Activated CD4-positive, alpha-beta T cell treated with anti-CD3 and anti-CD28 coated beads for 24 hours (primary cell): Measurements from ENCODE around the gene ZNF747.
A peak's percentile ranks its signal among the peaks of the same experiment; 100 is the strongest.
"Not testable (repeated sequence)": the region's sequence is repeated elsewhere in the genome, so short reads cannot be mapped to it uniquely, and the experiment has no call there.

Experiments used
- DNase-seq, 2 donors: peaks; one replicate each; pipeline ENCODE4 v3.0.0-alpha.2; 2020; ENCODE audit warnings: low read depth in 2 of 2

The ZNF747 gene

DNA sequence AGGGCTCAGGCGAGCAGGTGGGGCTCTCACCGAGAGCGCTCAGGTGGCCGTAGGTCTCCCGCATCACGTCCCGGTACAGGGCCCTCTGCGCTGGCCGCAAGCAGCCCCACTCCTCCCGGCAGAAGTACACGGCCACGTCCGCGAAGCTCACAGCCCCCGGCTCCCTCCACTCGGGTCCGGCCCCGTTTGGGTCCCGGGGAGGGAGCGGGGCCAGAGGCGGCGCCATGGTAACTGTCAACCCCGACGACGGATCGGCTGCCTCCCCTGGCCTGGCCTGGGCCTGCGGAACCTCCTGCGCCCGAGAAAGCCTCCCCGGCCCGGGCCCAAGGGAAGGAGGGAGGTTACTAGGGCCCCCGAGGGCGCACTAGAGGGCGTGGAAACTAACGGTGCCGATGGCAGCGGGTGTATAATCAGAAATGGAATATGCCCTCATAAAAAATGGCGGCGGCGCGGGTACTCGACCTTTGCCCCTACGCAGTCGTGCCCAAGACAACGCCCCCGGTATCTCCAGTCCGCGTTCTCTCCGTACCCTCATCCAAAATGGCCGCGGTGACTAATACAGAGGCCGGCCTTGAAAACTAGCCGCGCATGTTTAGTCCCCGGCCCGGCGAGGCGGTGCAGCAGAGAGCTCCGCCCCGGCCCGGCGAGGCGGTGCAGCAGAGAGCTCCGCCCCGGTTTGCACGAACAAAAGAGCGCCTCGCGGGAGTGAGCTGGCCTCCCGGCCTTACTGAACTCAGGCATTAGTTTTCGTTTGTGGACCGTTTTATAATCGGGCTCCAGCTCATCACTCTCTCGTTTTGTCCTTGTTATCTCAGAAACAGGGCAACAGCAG, 23.5 kb upstream of the ZNF747 start, which contains the start of gene ZNF764:
ZNF764 (minus strand) TSS at position 418 of the 832 bp plus-strand sequence; CDS start at position 226, 192 bp downstream.
- peak; percentile 95 for DNase-seq

DNA sequence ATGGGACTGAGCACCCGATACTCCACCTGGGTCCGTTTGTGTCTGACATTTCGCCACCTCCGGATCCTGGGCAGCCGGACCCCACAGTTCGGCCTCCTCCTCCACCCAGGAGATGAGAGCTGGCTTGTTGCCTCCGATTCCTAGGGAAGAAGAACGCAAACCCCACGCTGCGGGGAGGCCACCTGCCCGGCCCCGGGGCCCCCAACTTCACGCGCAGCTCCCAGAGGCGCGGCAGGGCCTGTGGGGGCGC, 23.0 kb upstream of the ZNF747 start:
- no peak for DNase-seq

DNA sequence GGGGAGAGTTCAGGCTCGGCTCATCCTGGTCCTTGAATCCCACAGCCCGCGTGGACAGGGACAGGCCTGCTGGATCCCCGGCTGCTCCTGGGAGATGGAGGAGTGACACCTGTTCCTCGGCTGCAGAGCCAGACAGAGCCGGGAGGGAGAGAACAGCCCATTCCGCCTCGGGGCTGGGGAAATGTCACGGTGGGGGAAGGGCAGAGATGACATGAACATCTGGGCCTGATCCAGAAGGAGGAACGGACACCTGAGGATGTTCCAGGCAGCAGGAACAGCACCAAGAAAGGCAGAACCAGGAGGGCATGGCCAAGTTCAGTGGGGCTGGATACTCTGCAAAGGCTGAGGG, 21.4 kb upstream of the ZNF747 start:
- DNase-seq = no peak

DNA sequence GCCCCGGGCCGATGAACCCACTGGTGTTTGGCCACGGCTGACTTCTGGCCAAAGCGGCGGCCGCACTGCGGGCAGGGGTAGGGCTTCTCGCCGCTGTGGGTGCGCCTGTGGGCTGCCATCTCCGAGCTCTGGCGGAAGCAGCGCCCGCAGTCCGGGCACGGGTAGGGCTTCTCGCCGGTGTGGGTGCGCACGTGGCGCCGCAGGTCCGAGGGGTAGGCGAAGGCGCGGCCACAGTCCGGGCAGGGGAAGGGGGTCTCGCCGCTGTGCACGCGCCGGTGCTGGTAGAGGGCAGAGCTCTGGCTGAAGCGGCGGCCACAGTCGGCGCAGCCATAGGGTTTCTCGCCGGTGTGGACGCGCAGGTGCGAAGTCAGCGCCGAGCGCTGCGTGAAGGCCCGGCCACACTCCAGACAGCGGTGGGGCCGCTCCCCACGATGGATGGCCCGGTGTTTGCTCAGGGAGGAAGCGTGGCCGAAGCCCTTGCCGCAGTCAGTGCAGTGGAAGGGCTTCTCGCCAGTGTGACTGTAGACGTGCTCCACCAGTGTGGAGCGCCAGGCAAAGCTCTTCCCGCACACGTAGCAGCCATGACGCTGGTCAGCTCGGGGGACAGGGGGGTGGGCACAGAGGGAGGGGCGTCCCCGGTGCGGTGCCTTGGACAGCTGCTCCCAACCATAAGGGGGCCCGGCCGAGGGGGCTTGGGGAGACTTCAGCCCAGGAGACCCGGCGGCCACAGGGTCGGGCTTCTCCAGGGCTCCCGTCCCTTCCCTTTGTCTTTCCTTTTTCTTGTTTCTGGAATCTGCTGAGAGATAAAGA, 20.9 kb upstream of the ZNF747 start:
- DNase-seq = no peak

DNA sequence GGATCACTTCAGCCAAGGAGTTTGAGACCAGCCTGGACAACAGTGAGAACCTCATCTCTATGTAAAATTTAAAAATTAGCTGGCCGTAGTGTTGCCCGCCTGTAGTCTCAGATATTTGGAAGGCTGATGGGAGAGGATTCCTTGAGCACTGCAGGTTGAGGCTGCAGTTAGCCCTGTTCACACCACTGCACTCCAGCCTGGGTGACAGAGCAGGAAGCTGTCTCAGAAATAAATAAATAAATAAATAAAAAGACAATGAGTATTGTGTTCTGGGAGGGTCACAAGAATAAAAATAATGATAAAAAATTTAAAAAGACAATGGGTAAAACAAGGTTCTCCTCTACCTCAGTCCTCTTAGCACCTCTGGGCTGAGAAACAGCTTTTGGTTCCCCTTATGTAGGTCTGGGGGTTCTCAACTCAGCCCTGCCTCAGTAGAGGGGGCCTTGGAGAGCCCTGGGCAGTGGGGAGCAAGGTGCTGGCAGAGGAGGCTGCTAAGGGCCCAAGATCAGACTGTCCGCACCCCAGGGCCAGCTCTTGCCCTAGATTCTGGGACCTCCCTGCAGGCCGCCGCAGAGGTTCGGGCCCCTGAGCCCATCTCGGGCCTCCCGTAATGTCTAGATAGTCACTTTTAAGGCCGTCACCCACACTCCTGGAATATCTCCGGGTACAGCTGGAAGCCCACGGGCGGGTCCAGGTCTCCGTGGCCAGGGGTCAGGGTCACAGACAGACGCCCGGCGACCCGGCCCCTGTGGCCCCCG, 20.1 kb upstream of the ZNF747 start:
- DNase-seq = no peak

DNA sequence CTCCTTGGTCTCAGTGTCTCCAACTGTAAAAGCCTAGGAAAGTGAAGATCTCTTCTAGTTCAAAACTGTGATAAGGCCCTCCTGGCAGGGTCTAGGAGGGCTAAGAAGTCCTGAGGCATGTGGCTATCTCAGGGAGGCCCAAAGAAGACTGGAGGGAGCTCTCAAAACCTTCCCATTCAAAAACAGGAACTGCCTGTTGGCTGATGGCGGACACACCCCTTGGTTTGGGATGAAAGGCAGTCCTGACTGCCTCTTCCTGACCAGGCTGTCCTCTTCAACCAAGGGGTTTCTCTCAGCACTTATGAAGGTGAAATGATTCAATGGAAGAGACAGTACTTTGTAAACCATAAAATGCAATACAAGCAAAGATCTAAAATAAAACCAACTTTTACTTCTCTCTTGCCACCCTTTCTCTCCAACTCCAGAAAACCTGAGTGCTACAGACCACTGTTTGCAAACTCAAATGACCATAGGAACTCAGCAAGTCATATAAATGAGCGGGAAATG, 18.8 kb upstream of the ZNF747 start:
- DNase-seq = no peak

DNA sequence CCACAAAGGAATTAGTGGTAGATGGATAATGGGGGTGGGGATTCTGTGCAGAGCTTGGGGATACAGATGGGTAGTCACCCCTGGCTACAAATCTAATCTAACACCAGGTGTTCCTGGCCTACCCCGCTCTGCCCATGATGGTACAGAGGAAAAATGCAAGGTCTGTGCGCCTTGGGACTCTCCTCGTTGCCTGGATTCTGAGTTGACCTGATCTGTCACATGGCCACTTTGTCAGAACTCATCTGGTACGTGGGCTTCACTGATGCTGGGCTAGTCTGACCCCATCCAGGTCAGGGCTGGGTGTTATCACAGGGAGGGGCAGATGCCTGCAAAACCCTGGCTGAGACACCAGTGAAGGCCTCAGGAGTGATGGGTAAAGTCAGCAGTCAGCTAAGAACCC, 18.3 kb upstream of the ZNF747 start:
- DNase-seq = no peak

DNA sequence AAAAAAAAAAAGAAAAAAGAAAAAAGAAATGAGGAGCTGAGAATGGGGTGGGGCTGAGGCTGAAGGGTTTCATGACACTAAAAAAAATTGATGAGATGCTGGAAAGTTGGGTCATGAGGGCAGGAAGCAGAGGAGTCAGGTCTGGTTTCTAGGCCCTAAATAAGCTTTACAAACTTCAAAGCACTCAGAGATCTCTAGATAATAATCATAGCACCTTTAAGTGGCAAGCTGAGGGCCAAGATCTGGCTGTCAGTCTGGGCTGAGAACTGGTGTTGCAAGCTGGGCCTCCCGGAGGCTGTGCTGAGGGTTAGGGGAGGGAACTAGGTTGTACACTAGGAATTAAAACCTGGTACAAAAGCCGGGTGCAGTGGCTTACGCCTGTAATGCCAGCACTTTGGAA, 17.1 kb upstream of the ZNF747 start:
- no peak for DNase-seq

DNA sequence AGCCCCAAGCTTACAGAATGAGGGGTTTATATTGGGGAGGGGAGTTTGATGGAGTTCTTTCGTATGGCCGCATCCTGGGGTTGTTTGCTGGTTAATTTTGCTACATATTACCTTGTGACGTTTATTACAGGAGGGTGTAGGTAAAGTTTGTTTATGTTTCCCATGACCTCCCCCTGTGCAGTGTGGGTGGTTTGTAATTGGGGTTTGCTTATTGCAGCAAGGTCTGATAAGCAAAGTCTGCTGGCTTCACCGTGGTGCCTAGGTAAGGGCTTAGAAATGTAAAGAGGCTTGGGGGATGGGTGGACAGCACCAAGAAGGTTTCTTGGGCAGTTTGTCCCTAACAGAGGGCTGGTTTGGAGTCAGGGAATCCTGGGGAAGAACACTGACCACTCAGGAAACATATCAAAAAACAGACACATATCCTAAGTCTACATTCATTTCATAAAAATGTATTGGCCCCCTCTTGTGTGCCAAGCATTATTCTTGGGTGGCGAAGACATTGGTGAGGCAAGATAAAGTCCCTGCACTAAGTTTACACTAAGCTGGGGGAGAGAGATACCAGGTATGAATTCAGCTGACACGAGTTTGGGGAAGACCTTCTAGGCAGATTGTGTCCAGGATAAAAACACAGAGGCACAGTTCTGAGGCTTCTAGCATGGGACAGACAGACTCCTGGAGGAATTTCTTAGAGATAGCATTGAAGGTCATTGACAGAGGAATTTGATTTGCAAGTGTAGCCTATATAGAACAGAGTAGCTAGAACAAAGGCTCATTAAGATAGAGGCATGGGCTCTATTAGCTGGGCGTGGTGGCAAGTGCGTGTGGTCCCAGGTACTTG, 14.0 kb upstream of the ZNF747 start:
- DNase-seq = no peak

DNA sequence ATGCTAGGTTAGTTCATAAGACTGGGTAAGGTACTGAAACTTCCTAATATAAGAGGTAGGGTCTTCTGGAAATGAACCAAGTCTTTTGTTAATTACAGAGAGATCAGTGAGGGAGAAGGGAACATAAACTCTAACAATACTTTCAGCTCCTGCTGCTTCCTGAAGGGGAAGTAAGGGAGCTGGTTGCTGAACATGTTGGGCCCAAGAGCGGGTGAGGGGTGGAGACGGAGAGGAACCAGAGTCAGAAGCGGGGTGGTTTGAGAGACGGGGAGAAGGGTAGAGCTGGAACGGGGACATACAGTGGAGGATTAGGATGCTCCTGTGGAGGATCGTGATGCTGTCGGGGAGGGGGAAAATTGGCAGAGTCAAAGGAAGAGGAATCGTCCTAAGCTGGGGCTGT, 11.5 kb upstream of the ZNF747 start:
- no peak for DNase-seq

DNA sequence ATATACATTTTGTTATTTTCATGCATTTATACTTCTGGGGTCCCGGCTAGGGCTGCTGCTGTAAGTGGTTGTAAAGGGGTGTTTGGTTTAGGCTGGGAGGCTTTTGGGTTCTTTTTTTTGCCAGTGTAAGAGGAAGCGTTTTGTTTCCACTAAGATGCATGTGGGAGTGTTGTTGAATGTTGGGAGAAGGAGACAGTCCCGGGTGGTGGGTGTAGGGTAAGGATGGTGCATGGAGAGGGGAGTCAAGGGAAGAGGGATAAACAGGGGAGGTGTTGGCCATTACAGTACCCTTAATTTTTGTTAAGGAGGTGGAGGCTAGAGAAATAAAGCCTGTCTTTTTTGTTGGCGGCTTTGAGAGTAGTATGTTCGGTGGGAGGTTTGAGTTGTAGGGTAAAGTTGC, 8.4 kb upstream of the ZNF747 start:
- no peak for DNase-seq

DNA sequence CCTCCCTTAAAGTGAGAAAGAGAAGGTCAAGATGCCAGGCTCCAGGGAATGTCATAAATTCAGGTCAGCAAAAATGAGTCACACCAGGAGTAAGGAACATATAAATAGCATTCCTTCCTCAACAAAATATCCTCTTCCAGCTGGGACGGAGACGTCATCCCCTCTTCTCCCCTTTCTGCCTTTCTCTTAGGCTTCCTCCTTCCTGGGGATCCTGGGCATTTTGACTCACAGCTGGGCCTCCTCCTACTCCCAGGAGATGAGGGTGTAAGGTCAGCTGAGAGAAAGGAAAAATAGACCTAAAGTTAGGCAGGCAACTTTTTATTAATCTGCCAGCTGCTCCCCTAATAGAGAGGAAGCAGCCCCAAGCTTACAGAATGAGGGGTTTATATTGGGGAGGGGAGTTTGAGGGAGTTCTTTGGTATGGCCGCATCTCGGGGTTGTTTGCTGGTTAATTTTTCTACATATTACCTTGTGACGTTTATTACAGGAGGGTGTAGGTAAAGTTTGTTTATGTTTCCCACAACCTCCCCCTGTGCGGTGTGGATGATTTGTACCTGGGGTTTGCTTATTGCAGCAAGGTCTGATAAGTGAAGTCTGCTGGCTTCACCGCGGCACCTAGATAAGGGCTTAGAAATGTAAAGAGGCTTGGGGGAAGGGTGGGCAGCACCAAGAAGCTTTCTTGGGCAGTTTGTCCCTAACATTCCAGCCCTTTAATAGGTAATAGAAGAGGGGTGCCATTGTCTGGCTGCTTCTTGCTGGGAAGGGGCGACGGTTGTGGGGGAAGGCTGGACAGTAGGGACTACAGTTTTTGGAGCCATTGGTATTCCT, 7.1 kb upstream of the ZNF747 start:
- no peak for DNase-seq

DNA sequence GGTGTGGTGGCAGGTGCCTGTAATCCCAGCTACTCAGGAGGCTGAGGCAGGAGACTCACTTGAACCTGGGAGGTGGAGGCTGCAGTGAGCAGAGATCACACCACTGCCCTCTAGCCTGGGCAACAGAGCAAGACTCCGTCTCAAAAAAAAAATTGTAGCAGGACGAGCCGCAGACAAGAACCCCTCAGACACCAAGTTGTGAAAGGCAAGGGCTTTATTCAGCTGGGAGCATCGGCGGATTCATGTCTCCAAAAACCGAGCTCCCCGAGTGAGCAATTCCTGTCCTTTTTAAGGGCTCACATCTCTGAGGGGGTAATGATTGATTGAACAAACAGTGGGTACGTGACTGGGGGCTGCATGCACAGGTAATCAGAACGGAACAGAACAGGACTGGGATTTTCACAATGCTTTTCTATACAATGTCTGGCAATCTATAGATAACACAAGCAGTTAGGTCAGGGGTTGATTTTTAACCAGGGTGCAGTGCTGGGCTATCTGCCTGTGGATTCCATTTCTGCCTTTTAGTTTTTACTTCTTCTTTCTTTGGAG, 6.3 kb upstream of the ZNF747 start:
- not testable (repeated sequence) for DNase-seq

DNA sequence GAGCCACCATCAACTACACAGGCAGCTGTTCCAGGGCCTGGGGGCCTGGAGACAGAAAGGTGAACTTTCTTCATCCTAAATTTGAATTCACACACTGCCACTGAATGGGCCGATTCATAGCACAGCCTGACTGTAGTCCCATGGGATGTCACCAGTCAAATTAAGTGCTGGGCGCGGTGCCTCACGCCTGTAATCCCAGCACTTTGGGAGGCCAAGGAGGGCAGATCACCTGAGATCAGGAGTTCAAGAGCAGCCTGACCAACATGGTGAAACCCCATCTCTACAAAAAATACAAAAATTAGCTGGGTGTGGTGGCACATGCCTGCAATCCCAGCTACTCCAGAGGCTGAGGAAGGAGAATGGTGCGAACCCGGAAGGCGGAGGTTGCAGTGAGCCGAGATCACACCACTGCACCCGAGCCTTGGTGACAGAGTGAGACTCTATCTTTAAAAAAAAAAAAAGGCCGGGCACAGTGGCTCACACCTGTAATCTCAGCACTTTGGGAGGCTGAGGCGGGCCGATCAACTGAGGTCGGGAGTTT, 5.4 kb upstream of the ZNF747 start:
- not testable (repeated sequence) for DNase-seq

DNA sequence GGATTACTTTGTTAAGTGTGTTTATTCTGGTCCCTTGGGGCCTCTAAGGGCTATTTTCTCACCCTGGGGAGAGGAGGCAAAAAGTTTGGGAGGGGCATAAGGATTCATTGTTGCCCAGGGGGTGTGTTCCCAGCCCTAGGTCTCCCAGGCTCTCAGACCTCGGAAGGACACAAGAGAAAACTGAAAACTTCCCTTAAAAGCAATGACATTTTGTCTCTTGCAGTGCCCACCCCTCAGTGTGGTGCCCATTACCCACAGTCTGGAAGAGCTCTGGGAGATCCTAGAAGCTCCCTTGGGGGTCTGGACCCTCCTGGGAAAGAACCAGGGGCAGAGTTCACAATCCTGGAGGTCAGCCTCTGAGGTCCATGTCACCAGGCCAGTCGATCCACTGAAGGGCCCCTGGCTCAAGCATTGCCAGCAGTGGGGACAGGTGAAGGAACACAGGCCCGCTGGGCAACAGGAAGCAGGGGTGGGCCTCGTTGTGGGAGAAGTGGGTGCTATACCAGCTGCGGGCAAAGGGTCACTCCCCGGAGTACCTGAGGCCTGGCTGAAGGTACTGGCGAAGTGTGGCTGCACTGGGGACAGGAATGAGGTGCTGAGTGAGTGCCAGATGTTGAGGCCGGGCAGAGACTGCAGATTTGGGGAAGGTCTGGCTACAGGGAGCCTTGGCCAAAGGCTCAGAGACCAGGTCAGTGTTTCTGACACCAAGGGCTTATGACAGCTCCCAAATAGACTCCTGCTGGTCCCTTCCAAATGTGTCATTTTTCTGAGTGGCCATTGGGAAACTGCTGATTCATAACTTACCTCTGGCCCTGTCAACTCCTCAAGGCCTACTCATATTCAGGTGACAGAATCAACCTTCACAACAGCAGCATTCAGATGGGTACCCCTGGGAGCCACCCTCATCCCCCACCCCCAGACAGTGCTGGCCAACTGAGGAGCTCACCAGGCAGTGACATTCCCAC, 4.6 kb upstream of the ZNF747 start:
- no peak for DNase-seq

DNA sequence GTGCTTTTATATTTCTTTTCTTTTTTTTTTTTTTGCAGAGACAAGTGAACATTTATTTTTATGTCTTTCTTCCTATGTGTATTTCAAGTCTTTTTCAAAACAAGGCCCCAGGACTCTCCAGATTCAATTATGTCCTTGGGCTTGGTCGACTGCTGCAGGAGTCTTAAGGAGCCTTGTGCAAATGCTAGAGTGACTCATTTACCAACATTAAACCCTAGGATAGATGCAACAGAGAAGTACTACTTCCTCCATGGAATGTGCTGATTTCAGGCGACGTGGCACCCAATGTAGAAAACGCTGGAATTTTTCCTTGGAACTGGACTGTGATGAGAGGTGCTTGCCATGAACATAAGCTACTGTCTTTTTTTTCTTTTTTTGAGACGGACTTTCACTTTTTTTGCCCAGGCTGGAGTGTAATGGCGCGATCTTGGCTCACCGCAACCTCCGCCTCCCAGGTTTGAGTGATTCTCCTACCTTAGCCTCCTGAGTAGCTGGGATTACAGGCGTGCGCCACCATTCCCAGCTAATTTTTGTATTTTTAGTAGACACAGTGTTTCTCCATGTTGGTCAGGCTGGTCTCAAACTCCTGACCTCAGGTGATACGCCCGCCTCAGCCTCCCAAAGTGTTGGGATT, 1.9 kb upstream of the ZNF747 start:
- not testable (repeated sequence) for DNase-seq

DNA sequence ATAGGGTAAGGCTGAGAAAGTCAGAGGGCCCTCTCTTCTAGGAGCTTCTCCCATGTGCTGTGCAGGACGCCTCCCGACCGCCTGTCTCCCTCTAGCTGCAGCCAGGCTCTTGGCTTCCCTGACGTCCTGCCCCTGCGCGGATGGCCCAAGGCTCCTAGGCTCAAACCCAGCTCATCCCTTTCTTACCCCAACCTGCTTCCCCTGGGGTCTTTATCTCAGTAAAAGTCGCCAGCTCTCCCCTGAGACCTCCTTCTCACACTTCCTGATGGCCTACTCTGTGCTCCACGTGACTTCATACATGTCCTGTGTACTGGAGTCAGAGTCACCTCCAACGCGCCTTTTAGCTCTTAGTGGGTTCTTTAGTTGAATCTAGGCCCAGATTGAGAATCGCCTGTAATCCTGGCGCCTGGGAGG, 1.1 kb upstream of the ZNF747 start:
- peak in 1 of 2 donors; percentile 58 for DNase-seq

DNA sequence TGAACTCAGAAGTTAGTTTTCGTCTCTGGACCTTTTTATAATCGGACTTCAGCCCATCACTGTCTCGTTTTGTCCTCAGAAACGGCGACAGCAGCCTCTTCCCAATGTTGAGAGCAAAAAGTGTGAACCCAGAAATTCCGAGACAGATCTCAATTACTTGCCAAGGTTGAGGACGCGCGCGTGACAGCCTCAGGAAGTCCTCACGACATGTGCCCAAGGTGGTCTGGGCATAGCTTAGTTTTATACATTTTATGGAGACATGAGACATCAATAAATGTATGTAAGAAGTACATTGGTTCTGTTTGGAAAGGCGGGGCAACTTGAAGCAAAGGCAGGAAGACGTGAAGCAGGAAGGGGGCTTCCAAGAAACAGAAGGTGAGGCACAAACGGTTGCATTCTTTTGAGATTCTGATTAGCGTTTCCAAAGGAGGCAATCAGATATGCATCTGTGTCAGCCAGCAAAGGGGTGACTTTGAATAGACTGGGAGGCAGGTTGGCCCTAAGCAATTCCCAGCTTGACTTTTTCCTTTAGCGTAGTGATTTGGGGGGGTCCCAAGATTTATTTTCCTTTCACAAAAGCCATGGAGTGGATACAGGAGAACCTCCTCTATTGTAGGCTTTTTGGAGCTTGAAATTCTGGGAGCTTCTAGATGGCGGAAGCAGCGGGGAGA, 583 bp upstream of the ZNF747 start:
- DNase-seq = no peak
